ENCODE results near the gene EPC2.

DNA sequence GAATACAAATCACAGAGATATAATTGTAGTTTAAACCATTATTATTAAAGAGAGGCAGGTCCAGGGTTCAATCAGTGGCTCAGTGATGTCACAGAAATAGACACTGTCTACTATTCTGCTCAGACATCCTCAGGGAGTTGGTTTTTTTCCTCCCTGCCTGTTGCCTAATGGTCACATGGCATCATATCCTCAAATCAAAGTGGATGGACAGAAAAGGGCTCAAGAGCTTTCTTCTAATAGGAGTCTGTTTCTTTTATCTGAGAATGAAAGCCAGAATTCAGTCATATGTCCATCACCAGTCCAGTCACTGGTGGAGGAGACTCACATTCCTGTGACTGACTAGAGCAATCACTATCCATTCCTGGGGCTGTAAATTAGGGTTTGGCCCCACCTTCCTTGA is 27.9 kb upstream of the EPC2 start:
- TF ChIP-seq EZH2 (IDR thresholded peaks at IDR 0.05; ENCODE audit: borderline replicate concordance, control insufficient read depth, low read depth, low read length) (no peak), BCL11A (IDR thresholded peaks at IDR 0.05; ENCODE audit: low read depth, low read length) (no peak), POLR2AphosphoS5 (IDR thresholded peaks at IDR 0.05; ENCODE audit: low read length) (no peak), HCFC1 (IDR thresholded peaks at IDR 0.05; ENCODE audit: low read length) (no peak)
- TF ChIP-seq, protein P1, sequence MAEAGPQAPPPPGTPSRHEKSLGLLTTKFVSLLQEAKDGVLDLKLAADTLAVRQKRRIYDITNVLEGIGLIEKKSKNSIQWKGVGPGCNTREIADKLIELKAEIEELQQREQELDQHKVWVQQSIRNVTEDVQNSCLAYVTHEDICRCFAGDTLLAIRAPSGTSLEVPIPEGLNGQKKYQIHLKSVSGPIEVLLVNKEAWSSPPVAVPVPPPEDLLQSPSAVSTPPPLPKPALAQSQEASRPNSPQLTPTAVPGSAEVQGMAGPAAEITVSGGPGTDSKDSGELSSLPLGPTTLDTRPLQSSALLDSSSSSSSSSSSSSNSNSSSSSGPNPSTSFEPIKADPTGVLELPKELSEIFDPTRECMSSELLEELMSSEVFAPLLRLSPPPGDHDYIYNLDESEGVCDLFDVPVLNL (IDR thresholded peaks at IDR 0.05; ENCODE audit: low read depth, low read length): no peak
- TF ChIP-seq, protein P2, sequence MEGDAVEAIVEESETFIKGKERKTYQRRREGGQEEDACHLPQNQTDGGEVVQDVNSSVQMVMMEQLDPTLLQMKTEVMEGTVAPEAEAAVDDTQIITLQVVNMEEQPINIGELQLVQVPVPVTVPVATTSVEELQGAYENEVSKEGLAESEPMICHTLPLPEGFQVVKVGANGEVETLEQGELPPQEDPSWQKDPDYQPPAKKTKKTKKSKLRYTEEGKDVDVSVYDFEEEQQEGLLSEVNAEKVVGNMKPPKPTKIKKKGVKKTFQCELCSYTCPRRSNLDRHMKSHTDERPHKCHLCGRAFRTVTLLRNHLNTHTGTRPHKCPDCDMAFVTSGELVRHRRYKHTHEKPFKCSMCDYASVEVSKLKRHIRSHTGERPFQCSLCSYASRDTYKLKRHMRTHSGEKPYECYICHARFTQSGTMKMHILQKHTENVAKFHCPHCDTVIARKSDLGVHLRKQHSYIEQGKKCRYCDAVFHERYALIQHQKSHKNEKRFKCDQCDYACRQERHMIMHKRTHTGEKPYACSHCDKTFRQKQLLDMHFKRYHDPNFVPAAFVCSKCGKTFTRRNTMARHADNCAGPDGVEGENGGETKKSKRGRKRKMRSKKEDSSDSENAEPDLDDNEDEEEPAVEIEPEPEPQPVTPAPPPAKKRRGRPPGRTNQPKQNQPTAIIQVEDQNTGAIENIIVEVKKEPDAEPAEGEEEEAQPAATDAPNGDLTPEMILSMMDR (IDR thresholded peaks at IDR 0.05 in 2 of 3, conservative IDR thresholded peaks at IDR 0.05 in 1 of 3; ENCODE audit: control insufficient read depth in 2 of 3, extremely low read depth in 1 of 3, insufficient read depth in 1 of 3, low read depth in 3 of 3, low read length in 3 of 3): no peak
